Measurements from ENCODE around the gene SSBP3. TPM values are rescaled to one million over a fixed set of nuclear protein-coding genes. Genes with fewer than 3 reads are reported as not detected.

SSBP3 gene
- total RNA-seq, 3 donors from 2014 or later (not counting 1 experiment from before 2014, with no cell fraction given): 162 to 224 (median 164) TPM

DNA sequence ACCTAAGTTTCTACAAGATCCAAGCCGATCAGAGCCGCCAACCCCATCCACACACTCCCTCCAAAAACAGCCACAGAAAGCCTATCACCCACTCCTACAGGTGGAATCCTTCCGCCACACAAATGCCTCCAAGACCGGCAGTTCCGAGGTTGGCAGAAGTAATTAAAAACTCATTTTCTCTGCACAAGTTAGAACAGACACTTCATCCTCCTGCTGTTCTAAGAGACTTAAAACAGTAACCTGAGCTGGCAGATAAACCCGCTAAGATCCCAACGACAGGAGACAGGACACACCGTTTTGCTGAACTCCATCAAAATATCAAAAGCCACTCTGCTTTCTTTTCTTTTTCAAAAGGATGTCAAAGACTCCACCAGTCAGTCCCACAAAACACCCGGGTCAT is 2.8 kb downstream of the SSBP3 start:
- no peak for DNase-seq
- H3K4me1 ChIP-seq (ENCODE audit: control insufficient read depth, insufficient read depth, low read length): peaks cover 43% of the 10 kb centered on the region
- H3K4me3 Mint-ChIP-seq: peak overlapping the region; percentile 90
- TF ChIP-seq, protein P1, sequence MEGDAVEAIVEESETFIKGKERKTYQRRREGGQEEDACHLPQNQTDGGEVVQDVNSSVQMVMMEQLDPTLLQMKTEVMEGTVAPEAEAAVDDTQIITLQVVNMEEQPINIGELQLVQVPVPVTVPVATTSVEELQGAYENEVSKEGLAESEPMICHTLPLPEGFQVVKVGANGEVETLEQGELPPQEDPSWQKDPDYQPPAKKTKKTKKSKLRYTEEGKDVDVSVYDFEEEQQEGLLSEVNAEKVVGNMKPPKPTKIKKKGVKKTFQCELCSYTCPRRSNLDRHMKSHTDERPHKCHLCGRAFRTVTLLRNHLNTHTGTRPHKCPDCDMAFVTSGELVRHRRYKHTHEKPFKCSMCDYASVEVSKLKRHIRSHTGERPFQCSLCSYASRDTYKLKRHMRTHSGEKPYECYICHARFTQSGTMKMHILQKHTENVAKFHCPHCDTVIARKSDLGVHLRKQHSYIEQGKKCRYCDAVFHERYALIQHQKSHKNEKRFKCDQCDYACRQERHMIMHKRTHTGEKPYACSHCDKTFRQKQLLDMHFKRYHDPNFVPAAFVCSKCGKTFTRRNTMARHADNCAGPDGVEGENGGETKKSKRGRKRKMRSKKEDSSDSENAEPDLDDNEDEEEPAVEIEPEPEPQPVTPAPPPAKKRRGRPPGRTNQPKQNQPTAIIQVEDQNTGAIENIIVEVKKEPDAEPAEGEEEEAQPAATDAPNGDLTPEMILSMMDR (IDR thresholded peaks at IDR 0.05): no peak
- 69% methylated on average over 9 of the region's 9 CpGs for WGBS (ENCODE audit: insufficient coverage)
- intact Hi-C loops (cut with micrococcal nuclease): loop anchor here (10.0 kb wide), 2 partner anchors 89 to 279 kb away; no protein-coding TSS in a partner anchor
- H3K4me3 ChIP-seq (ENCODE audit: low read length): no peak overlapping the region
- peaks cover 38% of the 10 kb centered on the region for H3K36me3 Mint-ChIP-seq
- H3K9me3 Mint-ChIP-seq: no peaks in the 10 kb centered on the region
- peaks cover 78 to 79% of the 10 kb centered on the region in 2 donors for H3K4me1 Mint-ChIP-seq
- ATAC-seq: no peak
- H3K9me3 ChIP-seq (ENCODE audit: control insufficient read depth, insufficient read depth, low read length): no peaks in the 10 kb centered on the region
- peaks cover 37% of the 10 kb centered on the region for H3K36me3 ChIP-seq (ENCODE audit: control insufficient read depth, insufficient read depth, low read length)
- H3K27ac Mint-ChIP-seq: peak overlapping the region; percentile 75 to 84
- H3K27me3 Mint-ChIP-seq (ENCODE audit: low read depth in 2 of 2): no peaks in the 10 kb centered on the region
- H3K27ac ChIP-seq (ENCODE audit: low read length): no peak overlapping the region
- H3K27me3 ChIP-seq (ENCODE audit: control insufficient read depth, insufficient read depth, low read length): no peaks in the 10 kb centered on the region

GRCh38 chr1:54402896-54403295 is 3.3 kb downstream of the SSBP3 start:
- H3K4me1 ChIP-seq (ENCODE audit: control insufficient read depth, insufficient read depth, low read length): peaks cover 38% of the 10 kb centered on the region
- ATAC-seq: no peak
- no peak for DNase-seq
- TF ChIP-seq, protein P1 (IDR thresholded peaks at IDR 0.05): no peak
- peaks cover 42% of the 10 kb centered on the region for H3K36me3 ChIP-seq (ENCODE audit: control insufficient read depth, insufficient read depth, low read length)
- Mint-ChIP-seq H3K27ac (peak overlapping the region; percentile 75 to 84), H3K27me3 (ENCODE audit: low read depth in 2 of 2) (no peaks in the 10 kb centered on the region), H3K4me1 (peaks cover 78 to 79% of the 10 kb centered on the region in 2 donors), H3K36me3 (peaks cover 43% of the 10 kb centered on the region), H3K9me3 (no peaks in the 10 kb centered on the region), H3K4me3 (peak overlapping the region; percentile 90)
- no peak overlapping the region for H3K4me3 ChIP-seq (ENCODE audit: low read length)
- H3K27ac ChIP-seq (ENCODE audit: low read length): no peak overlapping the region
- no peaks in the 10 kb centered on the region for H3K27me3 ChIP-seq (ENCODE audit: control insufficient read depth, insufficient read depth, low read length)
- no peaks in the 10 kb centered on the region for H3K9me3 ChIP-seq (ENCODE audit: control insufficient read depth, insufficient read depth, low read length)
- 75% methylated on average over 7 of the region's 7 CpGs for WGBS (ENCODE audit: insufficient coverage)
- intact Hi-C loops (cut with micrococcal nuclease): loop anchor here (10.0 kb wide), 2 partner anchors 88 to 278 kb away; no protein-coding TSS in a partner anchor

DNA sequence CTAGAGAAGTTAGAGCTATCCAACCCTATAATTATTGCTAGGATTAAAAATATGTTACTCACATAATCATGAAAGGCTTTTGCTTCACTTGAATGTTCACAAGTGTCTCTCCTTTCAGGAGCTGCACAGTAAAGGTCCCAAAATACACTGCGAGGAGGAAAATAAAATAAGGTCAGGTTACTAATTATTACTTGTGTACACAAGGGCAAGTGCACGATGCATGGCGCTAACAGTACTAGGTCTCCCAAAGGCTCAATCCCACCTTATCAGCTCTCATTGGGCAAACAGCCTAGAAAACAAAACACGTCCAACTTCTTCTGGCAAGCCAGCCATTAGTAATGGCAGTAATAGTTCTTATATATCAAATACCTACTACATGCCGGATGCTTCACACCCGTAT is 4.4 kb downstream of the SSBP3 start:
- H3K36me3 ChIP-seq (ENCODE audit: control insufficient read depth, insufficient read depth, low read length): peaks cover 51% of the 10 kb centered on the region
- intact Hi-C loops (cut with micrococcal nuclease): loop anchor here (10.0 kb wide), 2 partner anchors 87 to 277 kb away; no protein-coding TSS in a partner anchor

More for the DNA sequence above, 4.4 kb downstream of the SSBP3 start:
- Mint-ChIP-seq H3K36me3 (peaks cover 44% of the 10 kb centered on the region), H3K9me3 (no peaks in the 10 kb centered on the region), H3K27ac (peak overlapping the region; percentile 29 to 84), H3K4me1 (peaks cover 79 to 81% of the 10 kb centered on the region in 2 donors), H3K27me3 (ENCODE audit: low read depth in 2 of 2) (no peaks in the 10 kb centered on the region), H3K4me3 (peak overlapping the region; percentile 90)
- DNase-seq (no peak), ATAC-seq (no peak)
- 90% methylated on average over 6 of the region's 6 CpGs for WGBS (ENCODE audit: insufficient coverage)
- no peaks in the 10 kb centered on the region for H3K9me3 ChIP-seq (ENCODE audit: control insufficient read depth, insufficient read depth, low read length)
- H3K27me3 ChIP-seq (ENCODE audit: control insufficient read depth, insufficient read depth, low read length): no peaks in the 10 kb centered on the region
- TF ChIP-seq, protein P1 (IDR thresholded peaks at IDR 0.05): no peak
- no peak overlapping the region for H3K27ac ChIP-seq (ENCODE audit: low read length)
- H3K4me3 ChIP-seq (ENCODE audit: low read length): no peak overlapping the region
- H3K4me1 ChIP-seq (ENCODE audit: control insufficient read depth, insufficient read depth, low read length): peaks cover 36% of the 10 kb centered on the region

All from natural killer cell (primary cell).